ENCODE results near the gene TSHZ2.

The TSHZ2 gene

GRCh38 chr20:53175135-53175780 lies 203.1 kb downstream of the TSHZ2 start:
- DNase-seq, result no peak

- DNase-seq, result no peak
Measured at GRCh38 chr20:53176134-53176533, 204.0 kb downstream of the TSHZ2 start.

GRCh38 chr20:53177687-53178086 lies 205.5 kb downstream of the TSHZ2 start:
- no peak for DNase-seq

GRCh38 chr20:53179749-53180148 lies 207.6 kb downstream of the TSHZ2 start:
- no peak for DNase-seq

DNA sequence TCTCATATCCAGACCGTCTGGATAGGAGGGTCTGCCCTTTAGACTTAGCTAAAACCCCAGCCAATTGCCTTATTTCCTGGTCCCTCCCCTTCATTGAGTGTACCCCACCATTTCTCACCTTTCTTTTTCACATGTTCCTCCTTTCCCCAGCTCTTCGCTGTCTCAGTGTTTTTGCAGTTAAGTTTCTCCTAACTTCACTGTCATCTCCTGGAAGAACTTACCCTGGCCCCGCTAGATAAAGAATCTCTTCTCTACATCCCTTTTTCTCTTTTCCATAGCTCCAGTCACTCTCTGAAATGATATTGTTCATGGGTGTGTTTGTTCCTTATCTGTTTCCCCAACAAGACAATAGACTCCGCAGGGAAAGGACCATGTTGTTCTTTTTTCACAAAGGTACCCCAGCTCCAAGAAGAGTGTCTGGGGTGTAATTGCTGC lies 208.8 kb downstream of the TSHZ2 start:
- no peak for DNase-seq

DNA sequence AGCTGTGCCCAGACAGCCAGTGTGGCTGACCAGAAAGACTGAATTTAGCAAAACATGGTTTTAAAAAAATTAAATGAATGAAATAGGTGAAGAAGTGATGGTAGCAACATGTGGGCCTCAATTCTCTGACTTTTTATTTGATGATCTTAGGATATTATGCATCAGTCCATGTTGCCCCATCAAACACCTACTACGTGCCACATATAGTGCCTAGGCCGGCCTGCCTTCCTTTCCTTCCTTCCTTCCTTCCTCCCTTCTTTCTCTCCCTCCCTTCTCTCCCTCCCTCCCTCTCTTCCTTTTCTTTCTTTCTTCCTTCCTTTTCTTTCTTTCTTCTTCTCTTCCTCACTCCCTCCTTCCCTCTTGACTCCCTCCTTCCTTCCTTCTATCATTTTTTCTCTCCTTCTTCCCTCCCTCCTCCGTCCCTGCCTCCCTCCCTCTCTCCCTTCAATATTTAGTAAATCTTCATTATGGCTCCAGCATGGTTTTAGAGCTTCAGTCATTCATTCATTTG lies 209.8 kb downstream of the TSHZ2 start:
- no peak for DNase-seq

DNA sequence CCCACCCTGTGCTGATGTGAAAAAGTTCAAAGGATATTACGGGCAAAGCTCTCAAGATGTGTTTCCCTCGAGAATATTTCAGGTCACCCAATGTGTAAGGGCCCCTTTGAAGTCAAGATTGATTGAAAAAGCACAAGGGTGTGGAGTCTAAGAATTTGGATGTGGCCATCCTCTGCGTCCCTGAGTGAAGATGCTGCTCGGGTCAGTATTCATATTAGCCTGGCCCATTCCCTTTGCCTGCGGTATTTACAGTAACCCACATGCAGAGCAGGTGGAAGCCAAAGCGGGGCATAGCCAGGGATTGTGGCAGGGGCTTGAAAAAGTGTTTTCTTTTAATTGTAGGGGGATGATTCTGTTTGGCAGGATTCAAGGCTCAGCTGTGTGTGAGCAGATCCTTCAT lies 211.0 kb downstream of the TSHZ2 start:
- DNase-seq, result no peak

- no peak for DNase-seq
Measured at GRCh38 chr20:53186635-53187034, 214.5 kb downstream of the TSHZ2 start.

DNA sequence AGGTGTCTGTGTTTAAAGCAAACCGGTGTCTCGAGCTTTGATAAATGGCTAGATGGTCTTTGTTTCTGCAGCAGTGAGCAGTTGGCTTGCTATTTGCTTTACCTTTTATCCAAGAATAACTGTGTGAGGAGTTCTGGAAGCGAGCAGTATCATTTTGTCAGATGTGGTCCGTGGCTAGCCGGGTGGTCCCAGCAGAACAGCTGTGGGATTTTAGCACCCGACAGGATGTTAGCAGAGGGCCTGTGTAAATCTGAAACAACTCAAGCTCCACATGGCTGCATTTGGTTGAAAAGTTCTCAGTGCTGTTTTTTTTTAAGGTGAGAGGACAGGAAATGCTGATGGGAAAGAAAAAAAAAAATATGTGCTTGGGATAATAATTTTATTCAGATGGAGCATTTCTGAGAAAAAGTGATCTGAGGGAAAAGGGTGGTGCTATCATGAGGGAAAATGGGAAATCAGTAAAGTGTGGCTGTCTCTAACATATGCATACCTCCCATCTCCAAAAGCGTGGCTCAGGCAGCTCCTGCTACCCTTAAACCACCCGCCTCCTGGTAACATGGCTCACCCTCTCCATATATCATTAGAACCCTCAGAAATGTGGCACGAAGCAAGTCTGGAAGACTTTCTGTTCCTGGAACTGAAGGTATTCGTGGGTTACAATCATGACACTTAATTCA lies 215.4 kb downstream of the TSHZ2 start:
- DNase-seq, result no peak

GRCh38 chr20:53190225-53190624 lies 218.1 kb downstream of the TSHZ2 start:
- DNase-seq, result no peak

DNA sequence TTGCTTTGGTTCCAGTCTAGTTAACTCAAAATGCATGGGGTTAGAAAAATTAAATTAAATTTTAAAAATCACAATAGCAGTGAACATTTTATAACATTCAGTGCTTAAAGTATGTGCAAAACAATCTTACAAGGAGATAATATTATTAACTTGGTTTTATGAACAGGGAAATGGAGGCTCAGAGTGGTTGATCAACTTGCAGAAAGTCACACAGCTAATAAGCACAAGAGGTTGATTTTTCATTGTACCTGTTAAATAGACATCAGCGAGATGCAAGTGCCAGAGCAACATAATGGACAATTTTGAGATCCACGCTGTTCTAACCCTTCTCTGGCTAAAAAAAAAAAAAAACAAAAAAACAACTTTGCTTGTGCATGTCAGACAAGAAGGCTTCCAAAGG lies 219.8 kb downstream of the TSHZ2 start:
- no peak for DNase-seq

DNA sequence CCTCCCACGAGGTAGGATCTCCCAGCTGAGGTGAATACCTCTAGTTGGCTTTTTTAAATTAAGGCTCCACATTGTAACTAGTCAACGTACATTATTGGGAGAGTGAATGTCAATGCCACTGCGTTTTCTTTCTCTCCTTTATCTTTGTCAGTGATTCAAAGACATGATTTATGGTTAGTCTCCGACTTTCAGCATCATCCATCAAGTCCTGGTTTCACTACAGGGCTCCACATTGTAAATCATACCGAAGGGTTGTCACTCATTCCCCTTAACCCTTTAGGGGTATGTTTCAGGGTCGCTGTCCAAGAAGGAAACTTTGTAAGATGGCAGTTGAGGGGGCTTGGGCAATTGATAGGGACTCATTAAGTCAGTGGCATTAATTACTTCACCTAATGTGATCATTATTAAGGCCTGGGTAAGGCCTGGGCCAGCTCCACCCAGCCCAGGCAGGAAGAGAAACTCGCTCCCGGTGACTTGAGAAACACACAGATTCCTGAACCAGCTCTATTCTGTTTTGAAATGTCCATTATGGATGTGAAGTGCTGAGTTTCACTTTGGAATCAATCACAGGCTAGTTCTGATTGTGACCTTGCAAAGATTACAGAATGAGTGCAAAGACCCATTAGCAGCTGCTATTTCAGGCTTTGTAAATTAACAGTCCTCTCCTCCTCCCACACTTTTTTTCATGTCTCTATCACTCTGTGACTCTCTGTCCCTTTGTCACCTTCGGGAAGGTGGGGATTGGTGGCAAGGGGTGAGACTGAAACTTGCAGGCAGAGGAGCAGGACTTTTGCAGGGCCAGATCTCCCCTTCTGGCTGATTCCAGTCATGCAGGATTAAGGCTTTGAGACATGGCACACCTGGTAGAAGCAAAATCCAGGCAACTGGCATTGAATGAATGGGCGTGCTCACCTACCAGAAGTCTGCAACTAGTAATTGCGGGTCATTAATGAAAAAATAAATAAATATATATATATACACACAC lies 222.4 kb downstream of the TSHZ2 start:
- DNase-seq, result no peak

GRCh38 chr20:53195876-53196610 lies 223.9 kb downstream of the TSHZ2 start:
- no peak for DNase-seq

DNA sequence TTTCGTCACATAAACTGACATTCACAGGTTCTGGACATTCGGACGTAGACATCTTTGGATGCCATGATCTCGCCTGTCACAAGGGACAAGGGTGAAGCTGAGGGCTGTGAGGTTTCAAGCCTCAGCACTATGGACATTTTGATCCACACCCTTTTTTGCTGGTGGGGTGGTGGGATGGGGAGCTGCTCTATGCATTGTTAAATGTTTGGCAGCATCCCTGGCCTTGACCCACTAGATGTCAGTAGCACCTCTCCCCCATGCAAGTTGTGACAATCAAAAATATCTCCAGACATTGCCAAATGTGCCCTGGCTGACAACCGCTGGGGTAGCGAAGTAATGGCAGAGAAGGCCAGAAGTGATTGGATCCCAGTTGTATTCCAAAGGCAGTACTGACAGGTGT lies 229.4 kb downstream of the TSHZ2 start:
- DNase-seq, result no peak

- DNase-seq, result no peak
Measured at GRCh38 chr20:53202777-53203176, 230.6 kb downstream of the TSHZ2 start.

DNA sequence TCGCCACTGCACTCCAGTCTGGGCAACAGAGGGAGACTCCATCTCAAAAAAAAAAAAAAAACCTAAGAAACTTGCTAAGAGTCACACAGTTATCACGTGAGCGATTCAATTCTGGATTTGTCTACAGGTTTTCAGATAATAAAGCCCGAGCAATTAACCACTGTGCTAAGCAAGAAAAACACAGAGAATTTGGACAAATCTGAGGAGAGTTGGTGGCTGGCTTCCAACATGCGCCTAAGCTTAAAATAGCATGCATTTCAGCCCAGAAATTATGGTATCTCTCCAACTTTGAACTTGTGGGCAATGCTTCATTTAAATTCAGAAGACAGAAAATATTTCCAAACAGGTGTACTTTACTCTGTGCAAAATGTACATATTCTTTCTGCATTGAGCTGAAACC lies 232.9 kb downstream of the TSHZ2 start:
- DNase-seq, result no peak

- DNase-seq, result no peak
Measured at GRCh38 chr20:53208110-53208832, 236.1 kb downstream of the TSHZ2 start.

- no peak for DNase-seq
Measured at GRCh38 chr20:53210041-53210440, 237.9 kb downstream of the TSHZ2 start.

- DNase-seq, result no peak
Measured at GRCh38 chr20:53210931-53211330, 238.8 kb downstream of the TSHZ2 start.

DNA sequence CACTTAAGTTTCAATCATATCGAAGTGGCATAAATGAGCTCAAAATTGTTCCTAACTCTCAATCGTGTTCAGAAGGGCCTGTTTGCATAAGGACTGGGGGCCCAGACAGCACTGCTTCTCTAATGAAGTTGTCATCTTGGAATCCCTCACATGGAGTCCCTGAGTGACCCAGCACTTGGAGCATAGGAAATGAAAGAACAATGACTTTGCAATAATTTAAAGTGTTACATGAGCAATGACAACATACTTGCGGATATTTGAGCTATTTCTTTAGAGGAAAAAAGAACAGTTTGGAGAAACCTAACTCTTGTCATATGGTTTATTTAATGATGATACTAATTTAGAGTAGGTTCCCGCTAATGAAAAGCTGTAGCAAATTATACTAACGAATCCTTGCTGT lies 239.9 kb downstream of the TSHZ2 start:
- DNase-seq, result no peak

- DNase-seq, result no peak
Measured at GRCh38 chr20:53214392-53214791, 242.2 kb downstream of the TSHZ2 start.

DNA sequence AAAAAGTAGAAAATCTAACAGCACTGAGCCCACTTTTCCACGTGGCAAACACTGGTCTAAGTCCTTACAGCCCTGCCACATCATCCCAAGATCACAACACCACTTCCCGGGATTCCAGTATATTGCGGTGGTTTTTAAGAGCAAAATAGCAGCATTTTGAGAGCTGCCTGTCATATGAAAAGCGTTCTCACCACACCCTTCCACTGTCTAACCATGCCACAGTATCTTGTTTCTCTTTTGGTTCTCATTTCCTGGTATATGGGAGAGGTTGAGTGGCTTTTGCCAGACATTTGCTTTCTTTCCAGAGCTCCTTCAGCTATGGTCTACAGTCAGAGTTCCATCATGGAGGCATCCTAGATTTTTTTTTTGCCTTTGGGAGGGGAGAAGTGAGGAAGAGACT lies 243.0 kb downstream of the TSHZ2 start:
- no peak for DNase-seq

Measured in activated CD8-positive, alpha-beta memory T cell treated with anti-CD3 and anti-CD28 coated beads, Interleukin-2, amount 50 U/mL, for 4 hours (primary cell).